ENCODE measurements around the gene ZBTB43.

Gene ZBTB43

GRCh38 chr9:126830827-126831226 is 26.0 kb downstream of the ZBTB43 start:
- no peak for DNase-seq (ENCODE audit: low spot score)

GRCh38 chr9:126832440-126832839 is 27.6 kb downstream of the ZBTB43 start:
- DNase-seq (ENCODE audit: low spot score), result no peak

GRCh38 chr9:126833020-126833419 is 28.2 kb downstream of the ZBTB43 start:
- DNase-seq (ENCODE audit: low spot score), result no peak

GRCh38 chr9:126833710-126834345 is 29.0 kb downstream of the ZBTB43 start:
- DNase-seq (ENCODE audit: low spot score), result no peak

GRCh38 chr9:126834672-126835071 is 29.8 kb downstream of the ZBTB43 start:
- no peak for DNase-seq (ENCODE audit: low spot score)

- no peak for DNase-seq (ENCODE audit: low spot score)
Observed at GRCh38 chr9:126836216-126836615, 31.4 kb downstream of the ZBTB43 start.

- DNase-seq (ENCODE audit: low spot score), result no peak
Observed at GRCh38 chr9:126838055-126838811, 33.4 kb downstream of the ZBTB43 start.

- DNase-seq (ENCODE audit: low spot score), result no peak
Observed at GRCh38 chr9:126838895-126839294, 34.1 kb downstream of the ZBTB43 start.

- no peak for DNase-seq (ENCODE audit: low spot score)
Observed at GRCh38 chr9:126839301-126839700, 34.5 kb downstream of the ZBTB43 start.

GRCh38 chr9:126842220-126842842 is 37.5 kb downstream of the ZBTB43 start:
- DNase-seq (ENCODE audit: low spot score), result no peak

GRCh38 chr9:126842977-126843799 is 38.3 kb downstream of the ZBTB43 start:
- DNase-seq (ENCODE audit: low spot score), result no peak

- DNase-seq (ENCODE audit: low spot score), result no peak
Observed at GRCh38 chr9:126844085-126844484, 39.2 kb downstream of the ZBTB43 start.

- DNase-seq (ENCODE audit: low spot score), result no peak
Observed at GRCh38 chr9:126847051-126847450, 42.2 kb downstream of the ZBTB43 start.

GRCh38 chr9:126849591-126850225 is 44.9 kb downstream of the ZBTB43 start:
- DNase-seq (ENCODE audit: low spot score), result no peak

GRCh38 chr9:126851286-126851880 is 46.5 kb downstream of the ZBTB43 start:
- no peak for DNase-seq (ENCODE audit: low spot score)

- no peak for DNase-seq (ENCODE audit: low spot score)
Observed at GRCh38 chr9:126852086-126852688, 47.3 kb downstream of the ZBTB43 start.

GRCh38 chr9:126853667-126854066 is 48.8 kb downstream of the ZBTB43 start:
- DNase-seq (ENCODE audit: low spot score), result no peak

GRCh38 chr9:126854734-126855133 is 49.9 kb downstream of the ZBTB43 start:
- DNase-seq (ENCODE audit: low spot score), result no peak

- no peak for DNase-seq (ENCODE audit: low spot score)
Observed at GRCh38 chr9:126856326-126856877, 51.6 kb downstream of the ZBTB43 start.

GRCh38 chr9:126857261-126857960 is 52.6 kb downstream of the ZBTB43 start:
- no peak for DNase-seq (ENCODE audit: low spot score)

Data from left forelimb (tissue), 1 donor.